Occipital lobe (tissue), 2 donors: ENCODE results near the gene LTBP1. TPM values are rescaled to one million over a fixed set of nuclear protein-coding genes. Genes with fewer than 3 reads are reported as not detected.
"Not testable (repeated sequence)": the region's sequence is repeated elsewhere in the genome, so short reads cannot be mapped to it uniquely, and the experiment has no call there.

Experiments
- DNase-seq: peaks from one replicate; lab custom pipeline; 2025; lab: John Stamatoyannopoulos, UW
- total RNA-seq: library from RNA; depleted of rRNA; stranded (reverse); fragments of >200 nt; gene quantifications from one replicate; pipeline ENCODE4 v1.2.3, GENCODE V29; 2014

The LTBP1 gene
- total RNA-seq, 1 donor from 2014 or later = 25.6 TPM

DNA sequence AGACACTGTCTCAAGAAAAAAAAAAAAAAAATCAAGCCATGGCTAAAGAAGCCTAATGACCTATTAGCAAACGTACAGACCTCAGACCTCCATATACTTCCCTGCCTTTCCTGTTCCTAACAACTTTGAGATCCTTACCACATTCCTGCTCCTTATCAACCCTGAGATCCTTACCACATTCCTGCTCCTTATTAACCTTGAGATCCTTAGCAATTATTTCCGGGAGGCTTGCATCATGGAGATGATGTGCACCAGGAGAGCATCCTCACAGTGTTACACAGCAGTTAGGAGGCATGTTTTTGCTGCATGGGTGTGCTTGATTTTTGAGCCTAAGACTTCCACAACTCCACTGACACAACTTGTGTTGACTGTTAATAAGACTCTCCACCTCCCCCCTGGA lies 475.1 kb downstream of the LTBP1 start:
- no peak for DNase-seq

DNA sequence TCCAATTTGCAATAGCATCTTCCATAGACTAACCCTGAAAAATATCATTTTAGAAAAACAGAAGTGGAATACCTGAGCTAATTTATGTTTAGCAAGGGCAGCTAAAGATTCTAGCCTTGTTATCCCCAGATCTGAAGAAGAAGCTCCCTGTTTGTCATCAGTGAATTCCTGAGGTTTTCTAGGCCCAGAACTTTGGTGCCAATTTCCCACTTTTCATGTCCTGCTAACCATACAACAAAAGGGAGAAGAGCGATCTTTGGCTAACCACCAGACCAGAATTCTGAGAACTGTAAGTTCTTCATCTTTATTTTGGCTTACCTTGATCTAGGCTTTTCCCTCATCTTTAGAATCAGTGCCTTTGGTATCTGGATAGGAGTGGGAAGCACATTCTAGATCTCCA lies 478.4 kb downstream of the LTBP1 start:
- DNase-seq = no peak

- no peak for DNase-seq
These were observed 478.9 kb downstream of the LTBP1 start for GRCh38 chr2:33425586-33426031.

GRCh38 chr2:33426666-33427231 lies 480.0 kb downstream of the LTBP1 start:
- no peak for DNase-seq

DNA sequence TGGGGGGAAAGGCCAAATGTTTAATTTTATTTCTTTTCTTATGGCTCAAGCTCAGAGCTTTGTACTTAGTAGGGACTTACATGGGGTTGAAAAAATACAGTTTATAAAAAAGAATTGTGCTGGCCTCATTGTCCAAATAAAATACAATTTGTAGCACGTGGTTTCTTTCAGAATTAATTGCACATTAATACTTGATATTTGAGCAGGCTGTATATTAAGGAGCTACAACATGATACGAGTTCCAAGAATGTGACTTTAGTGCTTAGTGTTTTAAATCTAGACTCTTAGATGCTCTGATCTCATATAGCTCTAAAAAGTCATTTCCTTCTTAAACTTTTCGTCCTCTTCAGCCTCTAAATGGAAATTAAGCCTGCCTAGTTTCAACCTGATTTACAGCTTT lies 483.3 kb downstream of the LTBP1 start:
- DNase-seq = no peak

DNA sequence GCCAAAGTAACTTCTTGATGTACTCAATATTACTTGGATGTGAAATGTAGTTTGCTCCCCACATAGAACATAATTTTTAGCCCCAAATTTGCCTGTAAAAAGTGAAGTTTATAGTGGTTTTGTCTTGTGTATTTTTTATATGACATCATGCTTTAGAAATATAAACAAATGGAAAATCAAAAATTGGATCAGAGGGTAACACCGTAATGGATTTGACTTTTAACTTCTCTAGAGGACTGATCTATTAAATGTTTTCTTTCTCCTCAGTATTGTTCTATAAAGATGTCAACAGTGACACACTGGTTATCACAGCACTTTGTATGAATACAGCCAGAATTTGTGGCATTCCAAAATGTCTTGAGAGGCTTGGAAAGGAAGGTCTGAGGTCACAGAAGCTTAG lies 484.1 kb downstream of the LTBP1 start:
- no peak for DNase-seq

DNA sequence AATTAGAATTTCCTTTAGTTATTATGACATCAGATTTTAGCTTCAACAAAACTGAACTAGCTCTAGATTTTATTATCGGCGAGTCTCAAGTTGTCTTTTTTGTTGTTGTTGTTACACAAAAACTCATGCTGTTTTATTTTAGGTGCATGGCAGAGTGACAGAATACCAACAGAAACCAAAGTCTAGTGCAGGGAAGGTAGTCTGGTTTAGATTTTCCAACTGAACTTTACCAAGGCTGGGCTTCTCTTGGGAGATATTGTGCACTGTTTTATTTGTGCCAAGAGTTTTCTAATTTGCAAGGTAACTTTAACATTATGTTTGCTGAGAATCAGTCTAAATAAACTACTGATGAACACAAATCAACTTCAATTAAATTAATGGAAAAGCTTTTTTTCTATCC lies 486.1 kb downstream of the LTBP1 start:
- DNase-seq = no peak

DNA sequence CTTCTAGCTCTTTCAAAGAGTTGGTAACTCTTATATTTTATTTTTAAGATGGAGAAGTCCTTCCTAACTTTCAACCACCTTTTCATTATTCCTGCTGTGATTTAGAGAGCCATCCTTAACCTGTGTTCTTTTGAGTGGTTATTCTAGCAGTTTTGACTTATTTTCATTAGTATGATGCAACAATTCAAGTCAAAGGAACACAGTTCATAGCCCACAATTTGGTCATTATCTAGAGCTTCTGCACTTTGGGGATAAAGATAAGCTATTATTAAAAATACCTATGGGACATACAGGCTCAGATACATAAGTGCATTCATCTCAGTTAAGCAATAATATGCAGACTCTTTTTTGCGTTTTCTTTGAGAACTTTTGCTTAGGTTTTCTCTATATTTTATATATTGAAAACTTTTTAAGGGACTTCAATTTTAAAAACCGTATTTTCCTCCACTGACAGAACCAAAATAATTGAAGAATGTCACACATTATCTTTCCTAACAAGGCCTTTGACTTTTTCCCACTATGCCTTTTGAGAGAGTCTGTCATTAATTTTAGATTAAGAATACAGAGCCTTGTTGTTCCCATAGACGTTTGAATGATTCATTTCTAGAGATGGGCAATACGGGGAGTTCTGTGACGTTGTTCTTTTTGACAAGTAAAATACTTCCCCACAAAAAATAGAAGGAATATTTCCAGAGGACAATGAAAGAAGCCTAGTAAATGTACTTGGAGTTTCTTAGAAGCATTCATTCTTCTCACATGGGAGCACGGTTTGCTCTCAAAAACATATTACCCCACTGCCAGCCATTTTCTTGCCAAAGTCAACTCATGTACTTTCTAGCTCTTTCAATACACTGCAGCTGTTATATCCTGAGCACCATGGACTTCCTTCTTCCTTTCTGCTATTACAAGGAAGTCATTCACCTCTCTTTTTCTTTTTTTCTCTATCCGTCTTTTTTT lies 486.8 kb downstream of the LTBP1 start:
- DNase-seq = no peak

DNA sequence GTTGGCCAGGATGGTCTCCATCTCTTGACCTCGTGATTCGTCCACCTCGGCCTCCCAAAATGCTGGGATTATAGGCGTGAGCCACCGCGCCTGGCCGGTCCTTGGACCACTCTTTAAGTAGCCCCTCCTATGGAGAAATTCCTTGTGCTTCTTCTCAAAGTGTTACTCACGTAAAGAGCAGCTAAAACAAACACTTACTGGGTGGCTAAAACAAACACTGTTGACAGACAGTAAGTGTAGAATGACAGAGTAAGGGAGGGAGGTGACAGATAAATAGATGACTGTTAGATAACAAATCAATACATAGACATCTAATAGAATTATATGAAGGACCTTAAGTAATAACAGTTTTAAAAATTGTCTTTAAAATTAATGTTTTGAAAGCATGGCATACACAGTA lies 488.8 kb downstream of the LTBP1 start:
- no peak for DNase-seq

GRCh38 chr2:33436083-33436482 lies 489.3 kb downstream of the LTBP1 start:
- no peak for DNase-seq

- no peak for DNase-seq
These were observed 490.5 kb downstream of the LTBP1 start for GRCh38 chr2:33437297-33437696.

DNA sequence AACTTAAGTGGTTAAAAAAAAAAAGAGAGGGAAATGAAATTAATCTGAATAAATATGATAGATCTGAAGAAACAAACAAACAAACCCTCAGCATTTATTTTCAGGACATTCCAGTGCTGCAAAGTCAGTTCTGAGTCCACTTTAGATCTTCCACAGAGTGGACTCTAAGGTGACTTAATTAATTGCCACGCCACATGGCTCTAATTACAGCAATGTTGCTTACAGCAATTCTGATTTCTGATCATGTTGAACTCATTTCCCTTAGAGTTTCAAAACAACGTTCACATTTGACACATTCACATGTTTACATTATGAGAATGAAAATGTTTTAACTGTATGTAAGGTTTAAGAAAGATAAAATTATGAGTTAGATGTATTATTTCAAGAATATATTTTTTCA lies 491.1 kb downstream of the LTBP1 start:
- DNase-seq = no peak

GRCh38 chr2:33441235-33441810 lies 494.6 kb downstream of the LTBP1 start:
- peak; percentile 32 for DNase-seq

DNA sequence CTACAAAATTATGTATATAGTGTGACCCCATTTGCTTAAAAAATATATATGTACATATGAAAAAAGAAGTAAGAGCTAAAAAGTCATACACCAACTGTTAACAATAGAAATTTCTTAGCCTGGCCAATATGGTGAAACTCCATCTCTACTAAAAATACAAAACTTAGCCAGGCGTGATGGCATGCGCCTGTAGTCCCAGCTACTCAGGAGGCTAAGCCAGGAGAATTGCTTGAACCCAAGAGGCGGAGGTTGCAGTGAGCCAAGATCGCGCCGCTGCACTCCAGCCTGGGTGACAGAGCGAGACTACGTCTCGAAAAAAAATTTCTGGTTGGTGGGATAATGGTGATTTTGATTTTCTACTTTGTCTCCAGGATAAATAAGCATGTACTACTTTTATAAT lies 495.3 kb downstream of the LTBP1 start:
- not testable (repeated sequence) for DNase-seq

- DNase-seq = no peak
These were observed 495.9 kb downstream of the LTBP1 start for GRCh38 chr2:33442528-33443079.

- no peak for DNase-seq
These were observed 496.6 kb downstream of the LTBP1 start for GRCh38 chr2:33443274-33443829.

GRCh38 chr2:33444967-33445366 lies 498.2 kb downstream of the LTBP1 start:
- DNase-seq = no peak

DNA sequence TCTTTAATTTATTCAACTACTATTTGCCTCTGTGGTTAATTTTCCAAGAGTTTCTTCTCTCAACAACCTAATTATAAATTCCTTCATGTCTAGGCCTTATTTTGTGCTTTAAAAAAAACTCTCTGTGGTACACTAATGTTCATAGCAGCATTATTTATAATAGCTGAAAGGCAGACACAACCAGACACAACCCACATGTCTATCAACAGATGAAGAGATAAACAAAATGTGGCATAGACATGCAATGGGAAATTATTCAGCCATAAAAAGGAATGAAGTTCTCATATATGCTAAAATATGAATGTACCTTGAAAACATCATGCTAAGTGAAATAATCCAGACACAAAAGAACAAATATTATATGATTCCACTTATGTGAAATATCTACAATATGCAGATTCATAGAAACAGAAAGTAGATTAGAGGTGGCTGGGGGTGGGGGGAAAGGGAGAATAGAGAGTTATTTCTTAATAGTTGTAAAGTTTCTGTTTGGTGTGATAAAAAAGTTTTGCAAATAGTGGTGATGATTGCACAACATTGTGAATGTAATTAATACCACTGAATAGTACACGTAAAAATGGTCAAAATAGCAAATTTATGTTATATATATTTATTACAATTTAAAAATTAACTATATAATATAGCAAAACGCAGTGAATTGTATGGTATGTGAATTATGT lies 501.6 kb downstream of the LTBP1 start:
- DNase-seq = no peak
